ENCODE data around the gene RNF214.
"Not testable (repeated sequence)": the region's sequence is repeated elsewhere in the genome, so short reads cannot be mapped to it uniquely, and the experiment has no call there.

RNF214 gene

DNA sequence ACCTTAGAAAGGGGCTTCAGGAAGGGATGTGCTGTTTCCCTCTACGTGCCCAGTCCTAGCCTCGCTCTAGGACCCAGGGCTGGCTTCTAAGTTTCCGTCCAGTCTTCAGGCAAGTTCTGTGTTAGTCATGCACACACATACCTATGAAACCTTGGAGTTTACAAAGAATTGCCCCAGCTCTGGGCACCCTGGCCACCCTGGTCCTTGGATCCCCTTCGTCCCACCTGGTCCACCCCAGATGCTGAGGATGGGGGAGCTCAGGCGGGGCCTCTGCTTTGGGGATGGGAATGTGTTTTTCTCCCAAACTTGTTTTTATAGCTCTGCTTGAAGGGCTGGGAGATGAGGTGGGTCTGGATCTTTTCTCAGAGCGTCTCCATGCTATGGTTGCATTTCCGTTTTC lies 35.5 kb upstream of the RNF214 start:
- DNase-seq (ENCODE audit: low read depth): no peak
- no peak overlapping the region for H3K4me3 ChIP-seq (ENCODE audit: low read depth, low read length)

DNA sequence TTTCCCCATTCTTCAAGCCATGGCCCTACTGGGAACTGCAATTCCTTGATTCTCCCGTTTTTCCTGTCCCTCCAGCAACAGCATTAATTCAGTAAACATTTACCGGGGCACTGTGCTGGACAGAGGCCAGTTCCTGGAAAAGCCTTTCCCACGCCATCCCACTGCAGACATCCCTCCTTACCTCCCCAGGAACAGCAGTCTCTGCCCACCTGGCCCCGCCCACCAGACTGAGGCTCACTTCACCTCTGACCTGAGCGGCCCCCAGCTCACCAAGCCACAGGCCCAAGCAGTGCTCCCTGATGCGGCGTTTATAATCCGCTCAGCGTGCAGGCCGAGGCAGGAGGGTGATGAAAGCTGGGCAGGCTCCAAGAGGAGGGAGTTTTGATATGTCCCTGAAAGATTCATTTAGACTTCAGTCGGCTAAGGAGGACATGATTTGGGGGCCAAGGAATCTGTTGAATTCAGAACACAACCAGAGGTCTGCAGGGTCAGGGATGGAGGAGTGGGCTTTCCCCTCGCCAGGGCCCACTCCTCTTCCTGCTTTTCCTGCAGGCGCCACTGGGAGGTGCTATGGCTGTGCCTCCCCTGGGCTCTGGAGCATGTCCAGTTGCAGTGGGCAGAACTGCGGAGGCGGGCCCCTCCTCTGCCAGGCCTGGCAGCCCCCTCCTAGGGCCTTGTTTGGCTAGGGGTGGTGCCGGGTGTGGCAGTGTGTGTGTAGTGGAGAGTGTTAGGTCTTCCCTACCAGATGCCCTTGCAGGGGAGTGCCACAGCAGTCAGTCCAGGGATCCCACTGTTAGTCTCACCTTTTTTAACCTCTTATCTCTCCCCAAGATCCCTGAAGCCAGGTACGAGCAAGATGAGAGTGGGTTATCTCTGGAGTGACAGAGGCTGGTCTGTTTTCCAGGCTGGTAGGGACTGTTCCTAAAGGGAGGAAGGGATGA lies 34.7 kb upstream of the RNF214 start:
- no peak overlapping the region for H3K4me3 ChIP-seq (ENCODE audit: low read depth, low read length)
- no peak for DNase-seq (ENCODE audit: low read depth)

DNA sequence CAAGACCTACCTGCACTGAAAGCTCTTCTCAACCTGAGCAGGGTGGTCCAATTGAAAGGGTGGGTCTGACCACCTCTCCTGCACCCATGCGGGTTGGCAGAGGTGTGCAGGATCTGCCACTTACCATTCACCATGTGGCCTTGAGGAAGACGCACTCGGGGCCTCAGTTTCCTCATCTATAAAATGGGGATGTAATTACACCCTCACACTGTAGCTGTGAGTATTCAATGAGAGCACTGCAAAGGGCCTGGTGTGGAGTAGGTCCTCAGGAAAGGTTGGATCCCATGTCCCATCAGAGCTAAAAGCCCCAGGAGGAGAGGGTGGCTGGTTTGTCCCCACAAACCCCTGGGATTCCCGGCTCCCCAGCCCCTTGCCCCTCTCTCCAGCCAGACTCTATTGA lies 33.9 kb upstream of the RNF214 start:
- H3K4me3 ChIP-seq (ENCODE audit: low read depth, low read length): peak overlapping the region; percentile 50
- no peak for DNase-seq (ENCODE audit: low read depth)

DNA sequence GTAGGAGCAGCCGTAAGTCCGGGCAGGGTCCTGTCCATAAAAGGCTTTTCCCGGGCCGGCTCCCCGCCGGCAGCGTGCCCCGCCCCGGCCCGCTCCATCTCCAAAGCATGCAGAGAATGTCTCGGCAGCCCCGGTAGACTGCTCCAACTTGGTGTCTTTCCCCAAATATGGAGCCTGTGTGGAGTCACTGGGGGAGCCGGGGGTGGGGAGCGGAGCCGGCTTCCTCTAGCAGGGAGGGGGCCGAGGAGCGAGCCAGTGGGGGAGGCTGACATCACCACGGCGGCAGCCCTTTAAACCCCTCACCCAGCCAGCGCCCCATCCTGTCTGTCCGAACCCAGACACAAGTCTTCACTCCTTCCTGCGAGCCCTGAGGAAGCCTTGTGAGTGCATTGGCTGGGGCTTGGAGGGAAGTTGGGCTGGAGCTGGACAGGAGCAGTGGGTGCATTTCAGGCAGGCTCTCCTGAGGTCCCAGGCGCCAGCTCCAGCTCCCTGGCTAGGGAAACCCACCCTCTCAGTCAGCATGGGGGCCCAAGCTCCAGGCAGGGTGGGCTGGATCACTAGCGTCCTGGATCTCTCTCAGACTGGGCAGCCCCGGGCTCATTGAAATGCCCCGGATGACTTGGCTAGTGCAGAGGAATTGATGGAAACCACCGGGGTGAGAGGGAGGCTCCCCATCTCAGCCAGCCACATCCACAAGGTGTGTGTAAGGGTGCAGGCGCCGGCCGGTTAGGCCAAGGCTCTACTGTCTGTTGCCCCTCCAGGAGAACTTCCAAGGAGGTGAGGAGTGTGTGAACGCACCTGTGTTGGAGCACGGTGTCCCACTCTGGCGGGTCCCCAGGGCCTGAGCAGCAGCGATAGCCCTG lies 33.2 kb upstream of the RNF214 start, which contains the start of gene TAGLN:
Gene TAGLN (plus strand): TSS at position 318 of the 863 bp plus-strand sequence. CDS start 3,644 bp downstream, outside the sequence.
- peak; percentile 79 for DNase-seq (ENCODE audit: low read depth)
- H3K4me3 ChIP-seq (ENCODE audit: low read depth, low read length): peak within 1 kb of the TSS; percentile 50

DNA sequence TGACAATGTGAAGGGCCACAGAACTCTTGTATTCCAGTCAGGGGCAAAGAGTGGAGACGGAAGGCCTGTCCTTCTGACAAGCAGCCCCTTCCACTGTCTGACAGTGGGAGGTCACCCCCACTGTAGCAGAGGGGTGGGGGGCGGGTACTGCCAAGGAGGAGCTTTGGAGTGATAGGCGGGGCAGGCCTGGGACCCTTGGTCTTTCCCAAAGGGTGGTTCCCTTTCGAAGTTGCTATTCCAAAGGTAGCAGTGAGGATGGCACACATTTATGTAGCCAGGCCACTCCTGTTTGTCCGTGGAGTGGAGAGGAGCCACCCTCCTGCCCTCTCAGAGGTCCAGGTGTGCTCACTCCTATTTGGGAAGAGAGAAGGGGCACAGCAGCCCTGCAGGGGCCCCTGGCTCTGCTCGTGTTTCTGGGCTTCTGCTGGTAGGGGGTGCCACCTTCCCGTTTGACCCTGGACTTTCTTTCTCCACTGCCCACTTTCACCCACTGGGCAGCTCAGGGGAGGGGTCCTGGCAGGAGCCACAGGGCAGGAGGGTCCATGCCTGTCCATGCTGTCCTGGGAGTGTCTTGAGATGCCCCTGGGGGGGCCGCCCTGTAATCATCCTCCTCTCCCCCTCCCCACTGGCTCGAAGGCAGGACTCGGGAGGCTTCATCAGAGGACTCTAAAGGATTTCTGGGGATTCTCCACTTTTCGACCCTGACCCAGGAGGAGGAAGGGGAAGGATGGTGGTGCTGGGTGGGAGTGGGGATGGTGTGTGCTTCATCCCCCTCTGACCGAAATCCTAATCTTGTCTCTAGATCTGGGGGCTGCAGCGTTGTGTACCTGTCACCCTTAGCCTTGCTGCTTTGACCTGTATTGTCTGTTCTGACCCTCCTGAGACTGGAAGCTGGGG lies 32.3 kb upstream of the RNF214 start:
- no peak for DNase-seq (ENCODE audit: low read depth)

DNA sequence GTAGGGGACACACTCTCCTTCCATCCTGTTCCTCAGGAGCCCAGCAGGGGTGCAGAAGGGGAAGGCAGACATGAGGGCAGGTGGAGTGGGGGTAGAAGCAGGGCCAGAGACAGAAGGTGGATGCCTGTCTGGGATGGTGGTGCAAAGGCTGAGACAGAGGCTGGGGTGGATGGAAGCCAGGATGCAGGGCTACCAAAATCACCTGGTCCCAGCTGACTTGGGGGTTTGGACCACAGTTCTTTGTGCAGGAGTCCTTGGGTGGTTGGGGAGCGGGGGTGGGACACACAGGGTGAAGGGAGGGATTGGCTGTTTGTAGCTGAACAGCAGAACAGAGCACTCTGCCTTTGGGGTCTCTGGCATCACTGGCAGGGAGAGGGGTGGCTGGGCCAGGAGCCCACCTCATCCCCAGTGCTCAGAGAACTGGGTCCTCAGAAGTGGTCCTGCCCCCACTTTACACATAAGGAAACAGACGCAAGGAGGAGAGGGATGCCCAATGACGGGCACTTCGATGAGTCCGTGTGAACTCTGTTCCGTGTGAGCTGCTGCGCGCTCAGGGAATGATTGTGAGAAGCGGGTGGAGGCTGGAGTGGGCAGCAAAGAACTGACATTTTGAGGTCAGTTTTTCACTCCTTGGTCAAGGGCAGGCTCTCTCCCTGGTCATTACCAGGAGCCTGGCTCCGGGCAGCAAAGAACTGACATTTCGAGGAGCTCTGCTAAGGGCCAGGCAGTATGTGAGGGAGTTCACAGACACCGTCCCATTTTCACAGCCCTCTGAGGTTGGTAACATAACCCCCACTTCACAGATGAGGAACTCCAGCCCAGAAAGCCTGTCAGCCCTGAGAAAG lies 31.4 kb upstream of the RNF214 start:
- no peak for DNase-seq (ENCODE audit: low read depth)
- peak overlapping the region; percentile 50 for H3K4me3 ChIP-seq (ENCODE audit: low read depth, low read length)

More for the DNA sequence above, 32.3 kb upstream of the RNF214 start:
- H3K4me3 ChIP-seq (ENCODE audit: low read depth, low read length): peak overlapping the region; percentile 50

DNA sequence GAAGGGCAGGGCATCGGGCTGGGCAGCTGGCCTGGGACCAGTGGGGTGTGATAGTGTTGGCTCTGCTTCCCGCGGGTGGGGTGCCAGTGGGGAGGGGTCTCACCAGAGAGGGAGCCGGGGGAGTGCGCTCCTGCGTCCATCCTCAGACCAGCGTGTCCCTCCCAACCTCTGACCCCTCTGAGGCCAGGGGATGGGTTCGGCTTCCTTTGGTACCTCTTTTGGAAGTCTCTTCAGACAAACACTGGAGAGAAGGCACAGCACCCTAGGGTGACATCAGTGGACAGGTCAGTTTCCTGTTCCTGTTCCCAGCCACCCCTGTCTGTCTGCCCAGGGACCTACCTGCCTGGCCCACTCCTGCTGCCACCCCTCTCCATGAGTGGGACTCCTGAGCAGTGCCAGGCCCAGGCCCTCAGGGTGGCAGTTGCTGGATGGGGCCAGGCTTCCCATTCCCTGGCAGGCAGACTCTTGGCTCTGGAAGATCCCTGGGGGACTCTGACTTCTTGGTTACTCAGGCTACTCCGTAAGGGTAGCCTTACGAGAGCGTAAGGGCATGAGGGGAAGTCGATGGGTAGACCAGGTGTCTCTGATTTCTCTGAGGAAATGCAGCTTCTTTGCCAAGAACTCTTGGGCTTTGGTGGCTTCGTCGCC lies 30.7 kb upstream of the RNF214 start:
- no peak for DNase-seq (ENCODE audit: low read depth)
- peak overlapping the region; percentile 50 for H3K4me3 ChIP-seq (ENCODE audit: low read depth, low read length)

DNA sequence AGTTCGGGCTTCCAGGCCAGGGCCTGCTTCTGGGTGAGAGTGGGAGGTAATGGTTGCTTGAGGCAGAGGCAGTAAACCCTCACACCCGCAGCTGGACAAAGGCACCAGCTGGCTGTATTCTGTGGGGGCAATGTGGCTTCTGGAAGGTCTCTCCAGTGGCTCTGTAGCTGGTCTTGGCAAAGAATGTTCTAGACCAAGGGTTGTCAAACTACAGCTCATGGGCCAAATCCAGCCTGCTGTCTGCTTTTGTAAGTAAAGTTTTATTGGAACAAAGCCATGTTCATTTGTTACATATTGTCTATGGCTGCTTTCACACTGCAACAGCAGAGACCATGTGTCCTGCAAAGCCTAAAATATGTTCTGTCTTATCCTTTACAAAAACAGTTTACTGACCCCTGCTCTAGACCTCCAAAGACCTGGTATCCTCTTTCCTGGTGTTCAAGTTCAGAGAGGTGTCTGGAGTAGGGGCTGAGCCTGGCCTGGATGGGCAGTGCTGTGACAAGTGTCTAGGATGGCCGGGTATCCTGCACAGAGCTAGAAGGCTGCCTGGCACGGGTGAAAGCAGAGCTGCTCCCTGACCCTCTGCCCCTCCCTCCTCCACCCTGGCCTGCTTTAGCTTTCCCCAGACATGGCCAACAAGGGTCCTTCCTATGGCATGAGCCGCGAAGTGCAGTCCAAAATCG lies 29.9 kb upstream of the RNF214 start:
- DNase-seq (ENCODE audit: low read depth): no peak
- H3K4me3 ChIP-seq (ENCODE audit: low read depth, low read length): no peak overlapping the region

DNA sequence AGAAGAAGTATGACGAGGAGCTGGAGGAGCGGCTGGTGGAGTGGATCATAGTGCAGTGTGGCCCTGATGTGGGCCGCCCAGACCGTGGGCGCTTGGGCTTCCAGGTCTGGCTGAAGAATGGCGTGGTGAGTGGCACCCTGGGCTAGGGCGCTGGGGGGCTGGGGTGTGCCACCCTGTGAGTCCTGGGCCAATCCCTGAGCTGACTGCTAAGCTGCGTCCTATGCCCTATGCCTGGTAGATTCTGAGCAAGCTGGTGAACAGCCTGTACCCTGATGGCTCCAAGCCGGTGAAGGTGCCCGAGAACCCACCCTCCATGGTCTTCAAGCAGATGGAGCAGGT lies 29.4 kb upstream of the RNF214 start:
- no peak overlapping the region for H3K4me3 ChIP-seq (ENCODE audit: low read depth, low read length)
- no peak for DNase-seq (ENCODE audit: low read depth)

DNA sequence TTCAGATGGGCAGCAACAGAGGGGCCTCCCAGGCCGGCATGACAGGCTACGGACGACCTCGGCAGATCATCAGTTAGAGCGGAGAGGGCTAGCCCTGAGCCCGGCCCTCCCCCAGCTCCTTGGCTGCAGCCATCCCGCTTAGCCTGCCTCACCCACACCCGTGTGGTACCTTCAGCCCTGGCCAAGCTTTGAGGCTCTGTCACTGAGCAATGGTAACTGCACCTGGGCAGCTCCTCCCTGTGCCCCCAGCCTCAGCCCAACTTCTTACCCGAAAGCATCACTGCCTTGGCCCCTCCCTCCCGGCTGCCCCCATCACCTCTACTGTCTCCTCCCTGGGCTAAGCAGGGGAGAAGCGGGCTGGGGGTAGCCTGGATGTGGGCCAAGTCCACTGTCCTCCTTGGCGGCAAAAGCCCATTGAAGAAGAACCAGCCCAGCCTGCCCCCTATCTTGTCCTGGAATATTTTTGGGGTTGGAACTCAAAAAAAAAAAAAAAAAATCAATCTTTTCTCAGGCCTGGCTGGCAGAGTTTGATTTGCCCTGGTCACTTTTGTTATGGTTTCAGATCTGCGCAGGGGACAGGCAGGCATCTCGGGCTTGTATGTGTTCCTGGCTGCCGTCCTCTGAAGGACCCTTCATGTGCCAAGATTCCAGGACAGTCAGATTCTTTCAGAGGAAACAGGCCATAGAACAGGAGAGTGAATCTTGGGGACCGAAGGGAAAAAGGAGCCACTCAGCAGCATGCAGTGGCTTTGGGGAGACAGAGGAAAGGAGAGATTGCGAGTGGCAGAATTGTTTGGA lies 28.0 kb upstream of the RNF214 start:
- no peak overlapping the region for H3K4me3 ChIP-seq (ENCODE audit: low read depth, low read length)
- no peak for DNase-seq (ENCODE audit: low read depth)

DNA sequence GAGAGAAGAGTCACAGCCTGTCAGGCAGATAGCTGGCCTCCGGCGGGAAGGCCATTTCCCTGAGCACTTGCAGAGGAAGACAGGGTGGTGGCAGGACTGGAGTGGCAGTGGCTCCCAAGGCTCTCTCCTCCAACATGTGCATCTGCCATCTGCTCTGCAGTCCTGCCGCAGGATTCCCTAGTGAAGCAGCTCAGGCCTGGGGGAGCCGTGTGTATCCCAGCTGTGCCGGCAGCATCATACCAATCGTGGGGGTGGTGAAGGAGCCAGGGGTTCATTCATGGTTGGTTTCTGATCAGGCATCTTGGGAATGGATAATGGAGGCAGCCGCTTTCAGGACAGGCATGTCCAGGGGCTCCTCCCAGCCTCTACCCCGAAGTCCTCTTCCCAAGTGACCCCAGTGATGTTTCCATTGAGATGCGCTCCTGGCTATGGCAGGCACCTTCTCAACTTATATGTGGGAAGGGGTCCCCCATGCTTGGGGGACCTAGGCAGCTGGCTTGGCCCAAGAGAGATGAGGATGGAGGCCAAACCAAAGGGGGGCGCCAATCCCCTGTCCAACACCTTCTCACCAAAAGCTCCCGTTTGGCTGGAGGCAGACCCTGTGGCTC lies 27.2 kb upstream of the RNF214 start:
- no peak overlapping the region for H3K4me3 ChIP-seq (ENCODE audit: low read depth, low read length)
- no peak for DNase-seq (ENCODE audit: low read depth)

DNA sequence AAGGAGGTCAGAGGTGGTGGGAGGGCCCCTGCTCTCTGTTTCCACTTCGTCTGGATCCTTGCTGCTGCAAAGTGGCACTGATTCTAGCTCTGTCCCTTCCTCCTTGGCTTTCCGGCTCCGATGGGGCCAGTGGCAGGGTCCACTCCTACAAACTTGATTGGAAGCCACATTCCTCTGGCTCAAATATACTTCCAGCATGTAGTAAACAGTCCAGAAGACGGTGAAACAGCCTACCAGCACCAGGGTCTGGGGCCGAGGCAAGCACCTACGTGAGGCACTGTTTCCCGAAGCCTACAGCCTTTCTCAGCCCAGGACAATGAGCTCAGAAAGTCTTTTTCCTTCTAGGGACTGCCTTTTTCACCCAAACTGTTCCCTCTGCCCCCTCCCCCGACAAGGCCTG lies 26.4 kb upstream of the RNF214 start:
- DNase-seq (ENCODE audit: low read depth); H3K4me3 ChIP-seq (ENCODE audit: low read depth, low read length): not testable (repeated sequence)

DNA sequence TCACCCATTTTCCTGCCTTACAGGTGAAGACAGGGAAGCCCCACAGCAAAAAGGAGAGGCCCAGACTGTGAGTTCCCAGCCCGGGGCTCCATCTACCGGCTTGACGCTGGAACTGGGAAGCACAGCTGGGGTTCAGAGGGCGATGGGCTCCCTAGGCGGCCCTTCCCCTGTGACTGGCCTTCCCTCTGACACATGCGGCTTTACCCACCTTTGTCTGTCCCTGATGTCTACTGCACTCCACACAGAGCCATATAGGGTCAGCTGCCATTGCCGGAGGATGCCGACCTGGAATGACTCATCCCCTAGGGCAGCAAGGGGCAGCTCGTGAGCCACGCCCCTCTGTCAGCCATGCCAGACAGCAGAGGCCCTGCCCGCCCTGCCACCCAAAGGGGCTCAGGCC lies 25.6 kb upstream of the RNF214 start:
- not testable (repeated sequence) for DNase-seq (ENCODE audit: low read depth); H3K4me3 ChIP-seq (ENCODE audit: low read depth, low read length)

DNA sequence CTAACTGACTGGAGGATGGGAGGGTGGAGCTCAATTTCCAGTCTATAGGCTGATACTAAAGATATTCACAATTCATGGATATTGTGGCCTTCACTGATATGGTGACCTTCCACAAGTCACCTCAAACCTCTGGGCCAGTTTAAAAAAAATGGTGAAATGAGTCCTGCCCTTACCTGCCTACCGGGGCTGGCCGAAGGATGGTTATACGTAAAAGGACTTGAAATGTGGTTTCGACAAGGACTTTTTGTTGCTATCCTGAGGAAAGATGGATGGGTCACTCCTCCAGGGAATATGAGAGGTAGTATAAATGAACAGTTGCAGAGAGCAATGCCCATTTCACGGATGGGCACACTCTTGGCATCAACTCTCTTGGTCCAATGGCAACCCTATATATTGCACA lies 25.0 kb upstream of the RNF214 start:
- DNase-seq (ENCODE audit: low read depth); H3K4me3 ChIP-seq (ENCODE audit: low read depth, low read length): not testable (repeated sequence)

DNA sequence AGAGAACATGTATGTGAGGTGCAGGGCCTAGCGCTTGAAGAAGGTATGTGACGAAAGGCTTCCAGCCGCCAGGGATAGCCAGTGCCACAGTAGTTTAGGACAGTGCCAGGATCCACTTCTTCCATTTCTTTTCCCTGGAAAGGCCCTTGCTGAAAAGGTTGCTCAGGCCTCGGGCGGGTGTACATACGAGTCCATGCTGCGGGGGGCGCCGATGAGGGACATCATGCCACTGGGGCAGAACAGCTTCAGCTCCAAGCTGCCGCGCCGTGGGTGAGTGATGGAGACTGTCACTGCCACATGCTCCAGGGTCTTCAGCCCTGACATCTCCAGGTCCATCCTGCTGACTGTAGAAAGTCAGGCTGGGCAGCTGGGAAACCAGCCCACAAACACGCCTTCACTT lies 23.8 kb upstream of the RNF214 start:
- not testable (repeated sequence) for H3K4me3 ChIP-seq (ENCODE audit: low read depth, low read length); DNase-seq (ENCODE audit: low read depth)

DNA sequence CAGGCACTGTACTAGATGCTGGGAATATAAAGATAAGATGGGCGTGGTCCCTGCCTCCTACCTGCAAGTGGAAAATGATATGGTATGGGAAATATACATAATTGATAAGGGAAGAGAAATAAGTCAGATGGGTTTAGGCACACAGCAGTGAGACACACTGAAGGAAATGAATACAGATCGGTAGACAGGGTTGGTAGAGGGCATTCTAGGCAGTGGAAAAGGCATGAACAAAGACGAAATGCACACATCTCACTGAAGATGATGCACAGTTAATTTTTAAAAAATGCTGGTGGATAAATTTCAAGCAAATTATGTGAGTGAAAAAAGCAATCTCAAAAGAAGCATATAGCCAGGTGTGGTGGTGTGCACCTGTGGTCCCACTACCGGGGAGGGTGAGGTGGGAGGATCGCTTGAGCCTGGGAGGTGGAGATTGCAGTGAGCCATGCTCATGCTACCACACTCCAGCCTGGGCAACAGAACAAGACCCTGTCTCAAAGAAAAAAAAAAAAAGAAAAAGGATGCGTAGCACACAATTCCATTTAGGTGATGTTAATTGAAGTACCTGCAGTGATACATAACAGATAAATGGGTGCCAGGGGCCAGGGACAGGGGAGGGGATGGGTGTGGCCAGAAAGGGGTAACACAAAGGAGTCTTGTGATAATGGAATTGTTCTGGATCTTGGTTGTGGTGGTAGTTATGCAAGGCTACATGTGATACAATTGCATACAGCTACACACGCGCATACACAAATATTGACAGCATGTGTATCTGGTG lies 22.9 kb upstream of the RNF214 start:
- H3K4me3 ChIP-seq (ENCODE audit: low read depth, low read length); DNase-seq (ENCODE audit: low read depth): not testable (repeated sequence)
